Esophagus muscularis mucosa (tissue), 3 donors: ENCODE results near the gene PCBP3.

ENCODE experiments used
- EP300 ChIP-seq: sonication (generic); formaldehyde crosslinking; IDR thresholded peaks from one replicate; pipeline ENCODE4 v1.6.1; 2017; ENCODE audit warnings: antibody characterized with exemption
- TF ChIP-seq, protein P1 (sequence below), 3 experiments: fragments of 200-600 bp in 2 of 3; fragments of 450-650 bp in 1 of 3; sonication (generic) in 2 of 3; IDR thresholded peaks; one replicate each; pipeline ENCODE4 v1.5.1; 2017 to 2019; ENCODE audit warnings: antibody characterized with exemption in 3 of 3, mild to moderate bottlenecking in 2 of 3, moderate library complexity in 1 of 3

DNA sequence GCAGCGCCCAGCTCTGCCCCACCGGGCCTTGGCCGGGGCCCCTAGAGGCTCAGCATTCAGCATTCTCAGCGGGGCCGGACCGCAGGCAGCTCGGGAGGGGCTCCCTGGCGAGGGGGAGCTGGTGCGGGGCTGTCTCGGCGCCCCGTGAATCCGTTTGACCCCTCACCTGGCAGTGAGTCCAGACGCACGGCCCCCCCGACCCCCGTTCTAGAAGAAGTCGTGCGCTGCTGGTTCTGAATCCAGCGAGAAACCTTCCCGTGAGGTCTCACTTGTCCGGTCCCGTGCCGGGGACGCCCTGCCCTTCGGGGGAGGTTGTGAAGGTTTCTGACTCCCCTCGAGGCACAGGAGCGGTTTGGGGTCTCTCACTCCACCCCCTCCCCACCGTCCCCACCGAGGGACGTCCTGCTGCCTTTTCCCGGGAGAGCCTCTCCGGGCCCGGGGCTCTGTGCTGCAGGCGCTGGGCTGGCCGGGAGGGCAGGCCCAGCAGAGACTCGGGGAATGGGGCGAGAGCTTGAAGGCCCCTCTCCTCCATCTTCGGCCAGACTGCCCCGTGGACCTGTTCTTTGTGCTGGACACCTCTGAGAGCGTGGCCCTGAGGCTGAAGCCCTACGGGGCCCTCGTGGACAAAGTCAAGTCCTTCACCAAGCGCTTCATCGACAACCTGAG is 338.7 kb downstream of the PCBP3 start:
- TF ChIP-seq EP300 = no peak
- TF ChIP-seq, protein P1, sequence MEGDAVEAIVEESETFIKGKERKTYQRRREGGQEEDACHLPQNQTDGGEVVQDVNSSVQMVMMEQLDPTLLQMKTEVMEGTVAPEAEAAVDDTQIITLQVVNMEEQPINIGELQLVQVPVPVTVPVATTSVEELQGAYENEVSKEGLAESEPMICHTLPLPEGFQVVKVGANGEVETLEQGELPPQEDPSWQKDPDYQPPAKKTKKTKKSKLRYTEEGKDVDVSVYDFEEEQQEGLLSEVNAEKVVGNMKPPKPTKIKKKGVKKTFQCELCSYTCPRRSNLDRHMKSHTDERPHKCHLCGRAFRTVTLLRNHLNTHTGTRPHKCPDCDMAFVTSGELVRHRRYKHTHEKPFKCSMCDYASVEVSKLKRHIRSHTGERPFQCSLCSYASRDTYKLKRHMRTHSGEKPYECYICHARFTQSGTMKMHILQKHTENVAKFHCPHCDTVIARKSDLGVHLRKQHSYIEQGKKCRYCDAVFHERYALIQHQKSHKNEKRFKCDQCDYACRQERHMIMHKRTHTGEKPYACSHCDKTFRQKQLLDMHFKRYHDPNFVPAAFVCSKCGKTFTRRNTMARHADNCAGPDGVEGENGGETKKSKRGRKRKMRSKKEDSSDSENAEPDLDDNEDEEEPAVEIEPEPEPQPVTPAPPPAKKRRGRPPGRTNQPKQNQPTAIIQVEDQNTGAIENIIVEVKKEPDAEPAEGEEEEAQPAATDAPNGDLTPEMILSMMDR (IDR thresholded peaks at IDR 0.05) = no peak
